HFFc6 (cell line): ENCODE data around the gene LRRIQ4. TPM values are rescaled to one million over a fixed set of nuclear protein-coding genes. Genes with fewer than 3 reads are reported as not detected.

Experiments
- DNase-seq: peaks from one replicate; pipeline ENCODE4 v3.0.0-alpha.2; 2018
- H3K27ac Mint-ChIP-seq: 2 replicates; pipeline ENCODE4 v1.8.0; 2020; ENCODE audit warnings: mild to moderate bottlenecking, mixed read lengths
- H3K27me3 Mint-ChIP-seq: 2 replicates; pipeline ENCODE4 v1.8.0; 2021; ENCODE audit warnings: mild to moderate bottlenecking, moderate library complexity, mixed read lengths; ENCODE audit not compliant: insufficient read depth
- H3K36me3 Mint-ChIP-seq: 2 replicates; pipeline ENCODE4 v1.8.0; 2021; ENCODE audit warnings: low read depth, mixed read lengths
- H3K4me1 Mint-ChIP-seq: 2 replicates; pipeline ENCODE4 v1.8.0; 2020; ENCODE audit warnings: low read depth, mixed read lengths
- H3K4me3 Mint-ChIP-seq: 2 replicates; pipeline ENCODE4 v1.8.0; 2020; ENCODE audit warnings: mild to moderate bottlenecking, moderate library complexity, mixed read lengths
- H3K9me3 Mint-ChIP-seq: 2 replicates; pipeline ENCODE4 v1.8.0; 2020; ENCODE audit warnings: mild to moderate bottlenecking, mixed read lengths
- CTCF ChIP-seq: fragments of 200-600 bp; sonication (generic); IDR thresholded peaks from 2 replicates; pipeline ENCODE4 v1.5.0; 2021; ENCODE audit warnings: antibody characterized with exemption, mild to moderate bottlenecking
- total RNA-seq, 6 experiments: library from RNA; stranded (reverse); fragmentation: NEBNext Ultra II Directional; extraction: Animal tissue kit (Norgen Biotek cat#: 25700); gene quantifications; 2 replicates in 1 of 6; 3 replicates in 5 of 6; pipeline ENCODE4 v1.2.3, GENCODE V29; 2021

LRRIQ4 gene
- total RNA-seq, 6 experiments from 2014 or later = not detected

GRCh38 chr3:169836078-169836941 lies 23.6 kb downstream of the LRRIQ4 start:
- H3K4me1 Mint-ChIP-seq = peaks cover 26% of the 10 kb centered on the region
- peak overlapping the region; percentile 28; the same call in 1 of the 2 replicates for H3K4me3 Mint-ChIP-seq
- no peaks in the 10 kb centered on the region for H3K9me3 Mint-ChIP-seq
- H3K27me3 Mint-ChIP-seq = no peaks in the 10 kb centered on the region
- no peaks in the 10 kb centered on the region for H3K36me3 Mint-ChIP-seq
- peak; percentile 35 for DNase-seq
- peak overlapping the region; percentile 88 for H3K27ac Mint-ChIP-seq
- TF ChIP-seq CTCF = no peak

GRCh38 chr3:169836942-169837275 lies 24.2 kb downstream of the LRRIQ4 start:
- Mint-ChIP-seq H3K27me3 (no peaks in the 10 kb centered on the region), H3K4me3 (peak overlapping the region; percentile 28; the same call in 1 of the 2 replicates), H3K36me3 (no peaks in the 10 kb centered on the region), H3K4me1 (peaks cover 26% of the 10 kb centered on the region), H3K9me3 (no peaks in the 10 kb centered on the region), H3K27ac (peak overlapping the region; percentile 88)
- TF ChIP-seq CTCF = no peak
- peak; percentile 6 for DNase-seq

GRCh38 chr3:169838511-169839030 lies 25.9 kb downstream of the LRRIQ4 start:
- TF ChIP-seq CTCF = no peak
- Mint-ChIP-seq H3K27ac (no peak overlapping the region), H3K9me3 (no peaks in the 10 kb centered on the region), H3K4me3 (no peak overlapping the region), H3K4me1 (peaks cover 26% of the 10 kb centered on the region), H3K36me3 (no peaks in the 10 kb centered on the region), H3K27me3 (no peaks in the 10 kb centered on the region)
- no peak for DNase-seq

DNA sequence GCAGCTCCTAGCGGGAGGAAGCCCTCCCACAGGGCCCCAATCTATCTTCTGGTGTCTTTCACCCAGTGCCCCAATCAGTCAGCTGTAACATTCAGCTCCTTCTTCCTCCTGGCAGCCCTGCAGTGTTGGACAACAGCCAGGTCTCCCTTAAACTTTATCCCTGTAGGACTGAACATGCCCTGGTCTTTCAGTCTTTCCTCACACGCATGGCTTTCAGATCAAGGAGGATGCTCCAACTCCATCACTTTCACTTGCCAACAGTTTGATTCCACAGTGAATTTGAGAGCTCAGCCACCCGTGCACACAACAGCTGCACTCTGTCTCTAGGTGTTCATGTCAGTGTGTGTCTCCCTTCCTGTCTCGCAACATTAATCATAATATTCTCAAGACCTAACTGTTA lies 28.5 kb downstream of the LRRIQ4 start:
- Mint-ChIP-seq H3K36me3 (no peaks in the 10 kb centered on the region), H3K4me1 (peaks cover 14% of the 10 kb centered on the region)

DNA sequence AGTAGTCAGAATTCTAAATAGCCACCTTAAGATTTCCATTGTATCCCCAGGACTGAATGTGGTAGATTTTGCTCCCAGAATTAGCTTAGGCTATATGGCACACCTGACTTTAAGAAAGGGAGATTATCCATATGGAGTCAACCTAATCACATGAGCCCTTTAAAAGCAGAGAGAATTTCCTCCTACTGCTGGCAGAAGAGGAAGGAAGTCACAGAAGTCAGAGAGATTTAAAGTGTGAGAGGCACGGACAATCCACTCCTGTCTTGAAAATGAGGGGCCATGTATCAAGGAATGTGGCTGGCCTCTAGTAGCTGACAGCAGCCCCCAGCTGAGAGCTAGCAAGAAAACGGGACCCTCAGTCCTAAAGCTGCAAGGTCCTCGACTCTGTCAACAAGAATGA lies 30.3 kb downstream of the LRRIQ4 start:
- peaks cover 2% of the 10 kb centered on the region; the same call in 1 of the 2 replicates for H3K27me3 Mint-ChIP-seq
- TF ChIP-seq CTCF = no peak
- no peaks in the 10 kb centered on the region for H3K9me3 Mint-ChIP-seq
- H3K4me3 Mint-ChIP-seq = no peak overlapping the region
- no peaks in the 10 kb centered on the region for H3K36me3 Mint-ChIP-seq
- H3K4me1 Mint-ChIP-seq = peaks cover 12% of the 10 kb centered on the region
- DNase-seq = no peak
- no peak overlapping the region for H3K27ac Mint-ChIP-seq

More for the DNA sequence above, 28.5 kb downstream of the LRRIQ4 start:
- DNase-seq = no peak
- Mint-ChIP-seq H3K9me3 (no peaks in the 10 kb centered on the region), H3K27ac (no peak overlapping the region), H3K27me3 (peaks cover 2% of the 10 kb centered on the region; the same call in 1 of the 2 replicates), H3K4me3 (no peak overlapping the region)
- no peak for TF ChIP-seq CTCF
